ENCODE measurements around the gene ARHGEF19. TPM values are rescaled to one million over a fixed set of nuclear protein-coding genes. Genes with fewer than 3 reads are reported as not detected.

ARHGEF19 gene
- total RNA-seq, 1 donor from 2014 or later: 5.7 TPM

- DNase-seq (ENCODE audit: low read depth): no peak
- Histone ChIP-seq H3K4me3 (ENCODE audit: insufficient read depth, low read depth, low read length) (no peak overlapping the region), H4K20me1 (ENCODE audit: insufficient read depth, low read length) (no peaks in the 10 kb centered on the region), H3K9me3 (ENCODE audit: insufficient read depth, low read depth, low read length) (no peaks in the 10 kb centered on the region), H3K4me2 (ENCODE audit: low read length) (no peak overlapping the region), H3K27me3 (ENCODE audit: insufficient read depth, low read length) (no peaks in the 10 kb centered on the region), H3K27ac (ENCODE audit: low read depth, low read length) (no peak overlapping the region), H3K4me1 (ENCODE audit: insufficient read depth, low read length) (peaks cover 30% of the 10 kb centered on the region), H3K36me3 (ENCODE audit: insufficient read depth, low read length) (no peaks in the 10 kb centered on the region), H3K79me2 (ENCODE audit: insufficient read depth, low read length) (peaks cover 2% of the 10 kb centered on the region), H2AFZ (ENCODE audit: low read depth, low read length) (no peak overlapping the region), H3K9ac (ENCODE audit: low read length) (no peak overlapping the region)
- Mint-ChIP-seq H3K27me3 (ENCODE audit: low read depth, unreplicated experiment) (peaks cover 2% of the 10 kb centered on the region), H3K9me3 (ENCODE audit: unreplicated experiment) (no peaks in the 10 kb centered on the region), H3K27ac (ENCODE audit: unreplicated experiment) (no peak overlapping the region), H3K4me1 (ENCODE audit: low read depth, unreplicated experiment) (peaks cover 43% of the 10 kb centered on the region), H3K36me3 (ENCODE audit: low read depth, unreplicated experiment) (peaks cover 3% of the 10 kb centered on the region), H3K4me3 (ENCODE audit: unreplicated experiment) (no peak overlapping the region)
- FAIRE-seq: no peak
- no peak for TF ChIP-seq CTCF (IDR thresholded peaks at IDR 0.05; ENCODE audit: insufficient read depth, low read depth, low read length)
- no peak for TF ChIP-seq EZH2 (IDR thresholded peaks at IDR 0.05; ENCODE audit: insufficient read depth, low read length)
These were observed 50.7 kb downstream of the ARHGEF19 start for GRCh38 chr1:16161717-16162116.

- Histone ChIP-seq H3K9ac (ENCODE audit: low read length) (no peak overlapping the region), H2AFZ (ENCODE audit: low read depth, low read length) (no peak overlapping the region), H3K4me3 (ENCODE audit: insufficient read depth, low read depth, low read length) (no peak overlapping the region), H3K27me3 (ENCODE audit: insufficient read depth, low read length) (no peaks in the 10 kb centered on the region), H4K20me1 (ENCODE audit: insufficient read depth, low read length) (peaks cover 11% of the 10 kb centered on the region), H3K36me3 (ENCODE audit: insufficient read depth, low read length) (no peaks in the 10 kb centered on the region), H3K79me2 (ENCODE audit: insufficient read depth, low read length) (peaks cover 25% of the 10 kb centered on the region), H3K4me2 (ENCODE audit: low read length) (no peak overlapping the region), H3K4me1 (ENCODE audit: insufficient read depth, low read length) (peaks cover 31% of the 10 kb centered on the region), H3K27ac (ENCODE audit: low read depth, low read length) (no peak overlapping the region), H3K9me3 (ENCODE audit: insufficient read depth, low read depth, low read length) (no peaks in the 10 kb centered on the region)
- FAIRE-seq (no peak), DNase-seq (ENCODE audit: low read depth) (no peak)
- TF ChIP-seq CTCF (IDR thresholded peaks at IDR 0.05; ENCODE audit: insufficient read depth, low read depth, low read length): no peak
- no peak for TF ChIP-seq EZH2 (IDR thresholded peaks at IDR 0.05; ENCODE audit: insufficient read depth, low read length)
- H3K27me3 Mint-ChIP-seq (ENCODE audit: low read depth, unreplicated experiment): peaks cover 2% of the 10 kb centered on the region
- H3K4me3 Mint-ChIP-seq (ENCODE audit: unreplicated experiment): peak overlapping the region; percentile 2
- no peaks in the 10 kb centered on the region for H3K9me3 Mint-ChIP-seq (ENCODE audit: unreplicated experiment)
- no peak overlapping the region for H3K27ac Mint-ChIP-seq (ENCODE audit: unreplicated experiment)
- H3K4me1 Mint-ChIP-seq (ENCODE audit: low read depth, unreplicated experiment): peaks cover 28% of the 10 kb centered on the region
- peaks cover 3% of the 10 kb centered on the region for H3K36me3 Mint-ChIP-seq (ENCODE audit: low read depth, unreplicated experiment)
These were observed 53.2 kb downstream of the ARHGEF19 start for GRCh38 chr1:16158993-16159831.

- no peak for TF ChIP-seq EZH2 (IDR thresholded peaks at IDR 0.05; ENCODE audit: insufficient read depth, low read length)
- Histone ChIP-seq H3K4me3 (ENCODE audit: insufficient read depth, low read depth, low read length) (no peak overlapping the region), H3K27ac (ENCODE audit: low read depth, low read length) (no peak overlapping the region), H3K4me2 (ENCODE audit: low read length) (peak overlapping the region; percentile 99), H3K4me1 (ENCODE audit: insufficient read depth, low read length) (peaks cover 34% of the 10 kb centered on the region), H3K9me3 (ENCODE audit: insufficient read depth, low read depth, low read length) (no peaks in the 10 kb centered on the region), H3K36me3 (ENCODE audit: insufficient read depth, low read length) (no peaks in the 10 kb centered on the region), H3K9ac (ENCODE audit: low read length) (no peak overlapping the region), H2AFZ (ENCODE audit: low read depth, low read length) (no peak overlapping the region), H3K79me2 (ENCODE audit: insufficient read depth, low read length) (peaks cover 37% of the 10 kb centered on the region), H3K27me3 (ENCODE audit: insufficient read depth, low read length) (no peaks in the 10 kb centered on the region), H4K20me1 (ENCODE audit: insufficient read depth, low read length) (peaks cover 19% of the 10 kb centered on the region)
- peaks cover 3% of the 10 kb centered on the region for H3K36me3 Mint-ChIP-seq (ENCODE audit: low read depth, unreplicated experiment)
- no peak overlapping the region for H3K27ac Mint-ChIP-seq (ENCODE audit: unreplicated experiment)
- H3K4me3 Mint-ChIP-seq (ENCODE audit: unreplicated experiment): peak overlapping the region; percentile 40
- peaks cover 22% of the 10 kb centered on the region for H3K4me1 Mint-ChIP-seq (ENCODE audit: low read depth, unreplicated experiment)
- no peak for FAIRE-seq
- peaks cover 2% of the 10 kb centered on the region for H3K27me3 Mint-ChIP-seq (ENCODE audit: low read depth, unreplicated experiment)
- no peak for DNase-seq (ENCODE audit: low read depth)
- no peaks in the 10 kb centered on the region for H3K9me3 Mint-ChIP-seq (ENCODE audit: unreplicated experiment)
These were observed 54.4 kb downstream of the ARHGEF19 start for GRCh38 chr1:16158025-16158424.
